Bronchus fibroblast of lung (primary cell): ENCODE data around the gene UTS2. TPM values are rescaled to one million over a fixed set of nuclear protein-coding genes. Genes with fewer than 3 reads are reported as not detected.

Experiments used
- total RNA-seq: library from RNA; depleted of rRNA; stranded (reverse); fragments of >200 nt; gene quantifications from 2 replicates; pipeline ENCODE4 v1.2.3, GENCODE V29; 2015

UTS2 gene
- total RNA-seq, result 0.17 TPM in 1 of 2 replicates, not detected in the other

GRCh38 chr1:7852804-7853683 is at the start of gene UTS2:
Gene UTS2 (minus strand): TSS chr1:7853065. CDS start chr1:7853003, 62 bp downstream.

Other genes with a start within 250 kb of the UTS2 start
- 87.1 and 94.3 TPM in 2 replicates for gene VAMP3, start 81.8 kb downstream of the UTS2 start, total RNA-seq
- 1.8 TPM in 2 replicates for gene PER3, start 68.8 kb downstream of the UTS2 start, total RNA-seq
- gene TNFRSF9, start 87.8 kb upstream of the UTS2 start, total RNA-seq, result 0.15 and 0.34 TPM in 2 replicates
- 253 and 277 TPM in 2 replicates for gene PARK7, start 108.6 kb upstream of the UTS2 start, total RNA-seq
- gene ERRFI1, start 173.2 kb upstream of the UTS2 start, total RNA-seq, result 108 and 109 TPM in 2 replicates